ENCODE data around the gene EPPIN. TPM values are rescaled to one million over a fixed set of nuclear protein-coding genes. Genes with fewer than 3 reads are reported as not detected.

EPPIN gene
- total and polyA plus RNA-seq, 2 donors (not counting 1 experiment from before 2014, with no cell fraction given): not detected

DNA sequence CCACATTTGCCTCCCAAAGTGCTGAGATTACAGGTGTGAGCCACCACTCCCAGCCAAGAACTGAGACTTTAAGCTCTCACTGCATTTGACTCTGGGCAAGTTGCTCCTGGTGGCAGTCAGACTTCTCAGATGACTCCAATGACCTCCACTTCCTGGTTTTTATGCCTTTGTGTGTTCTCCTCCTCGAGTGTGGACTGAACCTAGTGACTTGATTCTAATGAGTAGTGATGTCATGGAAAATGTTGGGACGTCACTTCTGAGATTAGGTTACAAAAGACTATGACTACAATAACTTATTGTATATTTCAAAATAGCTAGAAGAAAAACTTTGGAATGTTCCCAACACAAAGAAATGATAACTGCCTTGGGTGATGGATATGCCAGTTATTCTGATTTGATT, 43.8 kb downstream of the EPPIN start:
- no peak overlapping the region for H2AFZ ChIP-seq (ENCODE audit: low read length)
- no peak overlapping the region for H3K4me3 ChIP-seq (replicated peaks in 1 of 4; ENCODE audit: control extremely low read depth in 1 of 4, insufficient read depth in 1 of 4, low read depth in 3 of 4, low read length in 4 of 4)
- H3K27ac ChIP-seq (ENCODE audit: insufficient read depth, low read length): no peak overlapping the region
- H3K27me3 ChIP-seq (ENCODE audit: control insufficient read depth, insufficient read depth, low read length): no peaks in the 10 kb centered on the region
- no peaks in the 10 kb centered on the region for H3K9me3 ChIP-seq (ENCODE audit: control insufficient read depth, insufficient read depth, low read depth, low read length)
- no peaks in the 10 kb centered on the region for H3K79me2 ChIP-seq (ENCODE audit: control insufficient read depth, insufficient read depth, low read length)
- no peaks in the 10 kb centered on the region for H4K20me1 ChIP-seq (ENCODE audit: control insufficient read depth, extremely low read depth, insufficient read depth, low read length)
- no peak for DNase-seq (ENCODE audit: low read depth in 2 of 2)
- TF ChIP-seq EZH2 (IDR thresholded peaks at IDR 0.05; ENCODE audit: low read length, missing control alignments): no peak
- TF ChIP-seq, protein P1, sequence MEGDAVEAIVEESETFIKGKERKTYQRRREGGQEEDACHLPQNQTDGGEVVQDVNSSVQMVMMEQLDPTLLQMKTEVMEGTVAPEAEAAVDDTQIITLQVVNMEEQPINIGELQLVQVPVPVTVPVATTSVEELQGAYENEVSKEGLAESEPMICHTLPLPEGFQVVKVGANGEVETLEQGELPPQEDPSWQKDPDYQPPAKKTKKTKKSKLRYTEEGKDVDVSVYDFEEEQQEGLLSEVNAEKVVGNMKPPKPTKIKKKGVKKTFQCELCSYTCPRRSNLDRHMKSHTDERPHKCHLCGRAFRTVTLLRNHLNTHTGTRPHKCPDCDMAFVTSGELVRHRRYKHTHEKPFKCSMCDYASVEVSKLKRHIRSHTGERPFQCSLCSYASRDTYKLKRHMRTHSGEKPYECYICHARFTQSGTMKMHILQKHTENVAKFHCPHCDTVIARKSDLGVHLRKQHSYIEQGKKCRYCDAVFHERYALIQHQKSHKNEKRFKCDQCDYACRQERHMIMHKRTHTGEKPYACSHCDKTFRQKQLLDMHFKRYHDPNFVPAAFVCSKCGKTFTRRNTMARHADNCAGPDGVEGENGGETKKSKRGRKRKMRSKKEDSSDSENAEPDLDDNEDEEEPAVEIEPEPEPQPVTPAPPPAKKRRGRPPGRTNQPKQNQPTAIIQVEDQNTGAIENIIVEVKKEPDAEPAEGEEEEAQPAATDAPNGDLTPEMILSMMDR (conservative IDR thresholded peaks at IDR 0.05 in 1 of 2, IDR thresholded peaks at IDR 0.05 in 1 of 2; ENCODE audit: low read depth in 1 of 2, low read length in 2 of 2): no peak
- H3K36me3 ChIP-seq (ENCODE audit: control insufficient read depth, insufficient read depth, low read length): no peaks in the 10 kb centered on the region
- H3K4me1 ChIP-seq (ENCODE audit: control insufficient read depth, extremely low read depth, insufficient read depth, low read length): no peaks in the 10 kb centered on the region
- H3K9ac ChIP-seq (ENCODE audit: insufficient read depth, low read length): no peak overlapping the region
- no peak overlapping the region for H3K4me2 ChIP-seq (ENCODE audit: extremely low read depth, insufficient read depth, low read length)

DNA sequence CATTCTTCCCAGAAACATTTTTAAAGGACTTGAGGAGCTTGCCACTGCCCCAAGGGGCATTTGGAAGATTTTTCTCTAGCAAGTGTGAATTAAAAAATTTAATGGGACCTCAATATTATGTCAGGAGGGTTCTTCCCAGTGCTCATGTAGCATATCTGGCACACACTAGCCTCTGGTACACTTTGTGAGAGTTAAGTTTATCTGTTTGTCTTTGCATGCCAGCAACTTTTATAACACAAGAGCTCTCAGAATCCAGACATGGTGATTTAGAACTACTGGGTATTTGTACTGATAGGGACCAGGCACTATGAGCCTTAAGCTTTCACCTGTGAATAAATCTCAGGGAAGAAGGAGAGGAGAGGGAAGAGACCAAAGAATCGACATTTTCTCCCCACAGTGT, 44.6 kb downstream of the EPPIN start:
- Histone ChIP-seq H3K9ac (ENCODE audit: insufficient read depth, low read length) (no peak overlapping the region), H3K27ac (ENCODE audit: insufficient read depth, low read length) (no peak overlapping the region), H2AFZ (ENCODE audit: low read length) (no peak overlapping the region), H3K9me3 (ENCODE audit: control insufficient read depth, insufficient read depth, low read depth, low read length) (no peaks in the 10 kb centered on the region), H3K36me3 (ENCODE audit: control insufficient read depth, insufficient read depth, low read length) (no peaks in the 10 kb centered on the region), H4K20me1 (ENCODE audit: control insufficient read depth, extremely low read depth, insufficient read depth, low read length) (no peaks in the 10 kb centered on the region), H3K27me3 (ENCODE audit: control insufficient read depth, insufficient read depth, low read length) (no peaks in the 10 kb centered on the region), H3K4me1 (ENCODE audit: control insufficient read depth, extremely low read depth, insufficient read depth, low read length) (no peaks in the 10 kb centered on the region), H3K79me2 (ENCODE audit: control insufficient read depth, insufficient read depth, low read length) (no peaks in the 10 kb centered on the region), H3K4me3 (replicated peaks in 1 of 4; ENCODE audit: control extremely low read depth in 1 of 4, insufficient read depth in 1 of 4, low read depth in 3 of 4, low read length in 4 of 4) (no peak overlapping the region), H3K4me2 (ENCODE audit: extremely low read depth, insufficient read depth, low read length) (no peak overlapping the region)
- no peak for DNase-seq (ENCODE audit: low read depth in 2 of 2)
- TF ChIP-seq, protein P1 (conservative IDR thresholded peaks at IDR 0.05 in 1 of 2, IDR thresholded peaks at IDR 0.05 in 1 of 2; ENCODE audit: low read depth in 1 of 2, low read length in 2 of 2): no peak
- no peak for TF ChIP-seq EZH2 (IDR thresholded peaks at IDR 0.05; ENCODE audit: low read length, missing control alignments)

DNA sequence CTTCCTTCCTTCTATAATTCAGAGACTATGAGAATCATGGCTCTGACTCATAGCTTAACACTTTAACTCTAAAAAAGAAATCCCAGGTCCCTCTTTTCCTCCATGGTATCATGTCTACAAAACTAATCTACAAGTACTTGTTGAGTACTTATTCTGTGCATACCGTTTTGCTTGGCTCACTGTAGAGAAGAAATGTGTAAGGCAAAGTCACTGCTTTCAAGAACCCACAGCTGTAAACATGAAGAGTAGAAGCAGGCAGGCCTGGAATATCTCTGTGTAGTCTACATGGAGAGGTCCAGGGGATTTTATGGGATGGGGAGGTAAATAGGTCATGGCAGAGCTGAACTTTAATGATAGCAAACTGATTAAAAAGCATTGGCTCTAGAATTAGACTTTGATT, 45.6 kb downstream of the EPPIN start:
- Histone ChIP-seq H3K27me3 (ENCODE audit: control insufficient read depth, insufficient read depth, low read length) (no peaks in the 10 kb centered on the region), H4K20me1 (ENCODE audit: control insufficient read depth, extremely low read depth, insufficient read depth, low read length) (no peaks in the 10 kb centered on the region), H3K79me2 (ENCODE audit: control insufficient read depth, insufficient read depth, low read length) (no peaks in the 10 kb centered on the region), H3K27ac (ENCODE audit: insufficient read depth, low read length) (no peak overlapping the region), H3K4me1 (ENCODE audit: control insufficient read depth, extremely low read depth, insufficient read depth, low read length) (no peaks in the 10 kb centered on the region), H3K9me3 (ENCODE audit: control insufficient read depth, insufficient read depth, low read depth, low read length) (no peaks in the 10 kb centered on the region), H3K4me3 (replicated peaks in 1 of 4; ENCODE audit: control extremely low read depth in 1 of 4, insufficient read depth in 1 of 4, low read depth in 3 of 4, low read length in 4 of 4) (no peak overlapping the region), H3K9ac (ENCODE audit: insufficient read depth, low read length) (no peak overlapping the region), H3K36me3 (ENCODE audit: control insufficient read depth, insufficient read depth, low read length) (no peaks in the 10 kb centered on the region), H3K4me2 (ENCODE audit: extremely low read depth, insufficient read depth, low read length) (no peak overlapping the region), H2AFZ (ENCODE audit: low read length) (no peak overlapping the region)
- TF ChIP-seq EZH2 (IDR thresholded peaks at IDR 0.05; ENCODE audit: low read length, missing control alignments): no peak
- TF ChIP-seq, protein P1 (conservative IDR thresholded peaks at IDR 0.05 in 1 of 2, IDR thresholded peaks at IDR 0.05 in 1 of 2; ENCODE audit: low read depth in 1 of 2, low read length in 2 of 2): no peak
- peak in 1 of 2 donors; percentile 1 for DNase-seq (ENCODE audit: low read depth in 2 of 2)

Data from fibroblast of lung (primary cell).